Suprapubic skin (tissue), 4 donors: ENCODE results near the gene LOC128125822.

Experiments
- DNase-seq, 2 donors: peaks; one replicate each; pipeline ENCODE4 v3.0.0-alpha.2; 2019; ENCODE audit warnings: low spot score in 2 of 2
- H3K27ac ChIP-seq: fragments of 200-600 bp; sonication (generic); one replicate; pipeline ENCODE4 v1.5.1; 2019
- H3K27me3 ChIP-seq: fragments of 200-600 bp; sonication (generic); one replicate; pipeline ENCODE4 v1.5.1; 2019
- H3K36me3 ChIP-seq: fragments of 200-600 bp; sonication (generic); one replicate; pipeline ENCODE4 v1.5.1; 2019
- H3K4me1 ChIP-seq: fragments of 200-600 bp; sonication (generic); one replicate; pipeline ENCODE4 v1.5.1; 2019
- H3K4me3 ChIP-seq: fragments of 200-600 bp; sonication (generic); one replicate; pipeline ENCODE4 v1.5.1; 2019; ENCODE audit warnings: mild to moderate bottlenecking
- H3K9me3 ChIP-seq: fragments of 200-600 bp; sonication (generic); one replicate; pipeline ENCODE4 v1.5.1; 2019
- CTCF ChIP-seq, 2 donors: fragments of 200-600 bp in 1 of 2; fragments of 450-650 bp in 1 of 2; sonication (generic) in 1 of 2; IDR thresholded peaks; one replicate each; pipeline ENCODE4 v1.5.1; 2016 to 2019; ENCODE audit warnings: antibody characterized with exemption in 2 of 2, mild to moderate bottlenecking in 1 of 2, moderate library complexity in 1 of 2
- EP300 ChIP-seq: sonication (generic); formaldehyde crosslinking; IDR thresholded peaks from one replicate; pipeline ENCODE4 v1.6.1; 2017; ENCODE audit warnings: antibody characterized with exemption
- POLR2A ChIP-seq, 2 donors: fragments of 450-650 bp; IDR thresholded peaks; one replicate each; pipeline ENCODE4 v1.6.1; 2017; ENCODE audit warnings: antibody characterized with exemption in 2 of 2, mild to moderate bottlenecking in 2 of 2, moderate library complexity in 2 of 2
- POLR2AphosphoS5 ChIP-seq, 3 donors: sonication (generic); formaldehyde crosslinking; IDR thresholded peaks; one replicate each; pipeline ENCODE4 v1.6.1; 2017; ENCODE audit warnings: antibody characterized with exemption in 3 of 3
- WGBS: methylation state at CpG from one replicate; pipeline ENCODE4 v1.1.5; 2018; 5-methylcytosine and 5-hydroxymethylcytosine counted together

Gene LOC128125822

GRCh38 chr6:63543982-63544381 is 28.3 kb upstream of the LOC128125822 start:
- no peak overlapping the region for H3K4me3 ChIP-seq
- TF ChIP-seq POLR2AphosphoS5 (IDR thresholded peaks at IDR 0.05): no peak
- no peak for TF ChIP-seq EP300
- no peak for TF ChIP-seq POLR2A (IDR thresholded peaks at IDR 0.05)
- no peak for TF ChIP-seq CTCF (IDR thresholded peaks at IDR 0.05)
- H3K9me3 ChIP-seq: no peaks in the 10 kb centered on the region
- no peaks in the 10 kb centered on the region for H3K27me3 ChIP-seq
- WGBS: 48% methylated on average over 3 of the region's 3 CpGs
- H3K27ac ChIP-seq: no peak overlapping the region
- DNase-seq: no peak
- H3K36me3 ChIP-seq: no peaks in the 10 kb centered on the region
- no peaks in the 10 kb centered on the region for H3K4me1 ChIP-seq

- WGBS: 94% methylated on average over 6 of the region's 6 CpGs
- Histone ChIP-seq H3K27me3 (no peaks in the 10 kb centered on the region), H3K27ac (no peak overlapping the region), H3K4me3 (no peak overlapping the region), H3K4me1 (no peaks in the 10 kb centered on the region), H3K36me3 (no peaks in the 10 kb centered on the region), H3K9me3 (no peaks in the 10 kb centered on the region)
- TF ChIP-seq POLR2AphosphoS5 (IDR thresholded peaks at IDR 0.05) (no peak), CTCF (IDR thresholded peaks at IDR 0.05) (no peak), EP300 (no peak), POLR2A (IDR thresholded peaks at IDR 0.05) (no peak)
- DNase-seq: no peak
These were observed 26.0 kb upstream of the LOC128125822 start for GRCh38 chr6:63546236-63546635.

GRCh38 chr6:63546697-63547096 is 25.6 kb upstream of the LOC128125822 start:
- Histone ChIP-seq H3K9me3 (no peaks in the 10 kb centered on the region), H3K27me3 (no peaks in the 10 kb centered on the region), H3K4me3 (no peak overlapping the region), H3K27ac (no peak overlapping the region), H3K36me3 (no peaks in the 10 kb centered on the region), H3K4me1 (no peaks in the 10 kb centered on the region)
- TF ChIP-seq POLR2AphosphoS5 (IDR thresholded peaks at IDR 0.05): no peak
- TF ChIP-seq POLR2A (IDR thresholded peaks at IDR 0.05): no peak
- TF ChIP-seq CTCF (IDR thresholded peaks at IDR 0.05): no peak
- no peak for DNase-seq
- 68% methylated on average over 1 of the region's 1 CpG for WGBS

- H3K4me1 ChIP-seq: no peaks in the 10 kb centered on the region
- no peak overlapping the region for H3K4me3 ChIP-seq
- 90% methylated on average over 5 of the region's 5 CpGs for WGBS
- no peaks in the 10 kb centered on the region for H3K27me3 ChIP-seq
- H3K27ac ChIP-seq: no peak overlapping the region
- no peaks in the 10 kb centered on the region for H3K36me3 ChIP-seq
- TF ChIP-seq POLR2A (IDR thresholded peaks at IDR 0.05) (no peak), POLR2AphosphoS5 (IDR thresholded peaks at IDR 0.05) (no peak), EP300 (no peak), CTCF (IDR thresholded peaks at IDR 0.05) (no peak)
- no peaks in the 10 kb centered on the region for H3K9me3 ChIP-seq
- no peak for DNase-seq
These were observed 23.2 kb upstream of the LOC128125822 start for GRCh38 chr6:63549076-63549475.

GRCh38 chr6:63553208-63553607 is 19.1 kb upstream of the LOC128125822 start:
- Histone ChIP-seq H3K4me3 (no peak overlapping the region), H3K36me3 (no peaks in the 10 kb centered on the region), H3K4me1 (no peaks in the 10 kb centered on the region), H3K27me3 (no peaks in the 10 kb centered on the region), H3K27ac (no peak overlapping the region), H3K9me3 (no peaks in the 10 kb centered on the region)
- DNase-seq: no peak
- TF ChIP-seq POLR2A (IDR thresholded peaks at IDR 0.05) (no peak), EP300 (no peak), POLR2AphosphoS5 (IDR thresholded peaks at IDR 0.05) (no peak), CTCF (IDR thresholded peaks at IDR 0.05) (no peak)
- WGBS: 84% methylated on average over 3 of the region's 3 CpGs
